Measurements from ENCODE around the gene GRM6. TPM values are rescaled to one million over a fixed set of nuclear protein-coding genes. Genes with fewer than 3 reads are reported as not detected.

GRM6 gene
- total RNA-seq = not detected

DNA sequence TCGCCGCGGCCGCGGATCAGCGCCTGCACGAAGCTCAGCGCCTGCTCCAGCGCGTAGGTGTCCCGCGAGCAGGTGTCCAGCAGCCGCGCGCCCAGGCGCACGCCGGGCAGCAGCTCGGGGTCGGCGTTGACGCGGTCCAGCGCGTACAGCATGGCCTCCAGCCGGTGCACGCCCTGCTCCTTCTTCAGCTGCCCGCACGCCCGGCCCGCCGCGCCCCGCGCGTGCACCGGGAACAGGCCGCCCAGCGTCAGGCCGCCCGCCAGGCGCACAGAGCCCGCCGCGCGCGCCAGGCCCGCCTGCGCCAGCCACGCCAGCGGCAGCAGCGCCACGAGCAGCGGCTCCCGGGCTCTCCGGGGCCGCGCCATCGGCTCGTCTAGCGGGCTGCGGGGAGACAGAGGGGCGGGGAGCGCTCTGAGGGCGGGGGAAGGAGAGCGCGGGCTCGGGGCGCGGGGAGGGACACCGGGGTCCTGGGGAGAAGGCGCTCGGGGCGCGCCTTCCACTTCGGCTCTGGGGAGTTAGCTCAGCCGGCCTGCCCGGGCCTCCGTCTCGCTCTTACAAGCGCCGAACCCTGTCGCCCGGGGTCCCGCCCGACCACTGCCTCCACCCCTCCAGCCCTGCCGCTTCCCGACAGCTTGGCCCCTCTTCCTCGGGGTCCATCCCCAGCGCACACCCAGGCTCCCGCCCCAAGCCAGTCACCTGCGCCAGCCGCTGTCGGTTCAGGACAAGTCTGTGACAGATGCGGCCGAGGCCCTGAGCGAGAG lies at the start of gene GRM6:
TSS of gene GRM6 (minus strand) at position 741 of the 761 bp plus-strand sequence. CDS start at position 365, 376 bp downstream.

GRCh38 chr5:179023528-179024189 lies 28.5 kb upstream of the GRM6 start, which contains the start of gene ZNF879:
ZNF879 (plus strand) TSS chr5:179023804; CDS start chr5:179025005, 1,201 bp downstream.

GRCh38 chr5:178940569-178941360 lies 54.4 kb downstream of the GRM6 start, which contains the start of gene ZNF454:
ZNF454 (plus strand) TSS chr5:178941198; CDS start chr5:178942792, 1,594 bp downstream.

Other genes with a start within 250 kb of the GRM6 start
- 1 to 10 TPM; 7.7 to 8.3 TPM for gene ZNF354B, start 135.4 kb downstream of the GRM6 start, total RNA-seq
- gene ZFP2, start 99.4 kb downstream of the GRM6 start, total RNA-seq = 1 to 10 TPM in 1 of 2 donors, under 1 TPM in 1; 0.33 to 1.0 TPM
- gene ZNF454, start 54.1 kb downstream of the GRM6 start, total RNA-seq = under 1 TPM; 0.33 to 0.34 TPM
- gene ZNF879, start 28.5 kb upstream of the GRM6 start, total RNA-seq = 1 to 10 TPM; 2.4 to 4.7 TPM
- gene ZNF354C, start 65.1 kb upstream of the GRM6 start, total RNA-seq = 1 to 10 TPM; 3.4 to 5.0 TPM

Measured in melanocyte of skin (primary cell).